Activated CD8-positive, alpha-beta memory T cell treated with anti-CD3 and anti-CD28 coated beads for 1 hour (primary cell): ENCODE measurements around the gene DQX1.
"Not testable (repeated sequence)": the region's sequence is repeated elsewhere in the genome, so short reads cannot be mapped to it uniquely, and the experiment has no call there.

ENCODE experiments used
- DNase-seq, 2 donors: peaks; one replicate each; pipeline ENCODE4 v3.0.0-alpha.2; 2020; ENCODE audit warnings: low read depth in 1 of 2; ENCODE audit errors: extremely low read depth in 1 of 2

The DQX1 gene

GRCh38 chr2:74497777-74498499 lies 28.1 kb downstream of the DQX1 start:
- DNase-seq: no peak

- DNase-seq: no peak
Measured at GRCh38 chr2:74496997-74497776, 28.8 kb downstream of the DQX1 start.

- DNase-seq: no peak
Measured at GRCh38 chr2:74495440-74495839, 30.6 kb downstream of the DQX1 start.

GRCh38 chr2:74493546-74493945 lies 32.5 kb downstream of the DQX1 start:
- DNase-seq: no peak

GRCh38 chr2:74491648-74492544 lies 34.1 kb downstream of the DQX1 start:
- no peak for DNase-seq

- no peak for DNase-seq
Measured at GRCh38 chr2:74489906-74490305, 36.1 kb downstream of the DQX1 start.

GRCh38 chr2:74488643-74489481 lies 37.2 kb downstream of the DQX1 start:
- DNase-seq: no peak

GRCh38 chr2:74486141-74486540 lies 39.9 kb downstream of the DQX1 start:
- DNase-seq: no peak

GRCh38 chr2:74483675-74484164 lies 42.3 kb downstream of the DQX1 start:
- not testable (repeated sequence) for DNase-seq

GRCh38 chr2:74482801-74483674 lies 43.0 kb downstream of the DQX1 start, which contains the start of the genes CCDC142 and TTC31:
Gene CCDC142 (minus strand): TSS chr2:74482998. CDS start chr2:74482837, 161 bp downstream.
Gene TTC31 (plus strand): TSS chr2:74483081. CDS start chr2:74483096, 15 bp downstream.
- peak; percentile 83 to 90 for DNase-seq

GRCh38 chr2:74481961-74482800 lies 43.9 kb downstream of the DQX1 start:
- DNase-seq: peak in 1 of 2 donors; percentile 38

GRCh38 chr2:74481431-74481830 lies 44.6 kb downstream of the DQX1 start:
- no peak for DNase-seq

- no peak for DNase-seq
Measured at GRCh38 chr2:74474899-74475298, 51.1 kb downstream of the DQX1 start.

GRCh38 chr2:74474481-74474880 lies 51.5 kb downstream of the DQX1 start:
- DNase-seq: no peak

- DNase-seq: no peak
Measured at GRCh38 chr2:74472945-74473258, 53.1 kb downstream of the DQX1 start.

- peak; percentile 94 to 97 for DNase-seq
Measured at GRCh38 chr2:74472086-74472944, 53.7 kb downstream of the DQX1 start, which contains the start of gene MRPL53. Gene MRPL53 (minus strand): TSS chr2:74472680. CDS start chr2:74472660, 20 bp downstream.
